DND-41 (cell line): Measurements from ENCODE around the gene SPATA31D1.

Source experiments
- CTCF ChIP-seq: IDR thresholded peaks from 2 replicates; pipeline ENCODE4 v1.5.1; 2012; ENCODE audit warnings: borderline replicate concordance, low read length, moderate library complexity, mild to moderate bottlenecking; ENCODE audit not compliant: poor library complexity, severe bottlenecking; ENCODE audit errors: extremely low read depth
- EZH2 ChIP-seq: IDR thresholded peaks from 3 replicates; pipeline ENCODE4 v1.6.1; 2012; ENCODE audit warnings: borderline replicate concordance, low read depth, mild to moderate bottlenecking, moderate library complexity, low read length, inconsistent platforms; ENCODE audit not compliant: severe bottlenecking

- no peak for TF ChIP-seq CTCF
- TF ChIP-seq EZH2: no peak
These were observed 12.2 kb upstream of the SPATA31D1 start for GRCh38 chr9:81976351-81976750.
